Measurements from ENCODE around the gene DOK1. TPM values are rescaled to one million over a fixed set of nuclear protein-coding genes. Genes with fewer than 3 reads are reported as not detected.

Gene DOK1
- total RNA-seq, 1 donor from 2014 or later: 20.1 TPM

GRCh38 chr2:74599676-74600075 is 45.2 kb downstream of the DOK1 start:
- TF ChIP-seq POLR2AphosphoS5 (IDR thresholded peaks at IDR 0.05; ENCODE audit: insufficient read depth in 1 of 2, low read depth in 1 of 2) (no peak), CTCF (IDR thresholded peaks at IDR 0.05) (no peak), POLR2A (IDR thresholded peaks at IDR 0.05) (no peak)
- DNase-seq (ENCODE audit: extremely low spot score in 2 of 2): no peak
- Histone ChIP-seq H3K9me3 (no peaks in the 10 kb centered on the region), H3K4me1 (no peaks in the 10 kb centered on the region), H3K27me3 (no peaks in the 10 kb centered on the region), H3K27ac (no peak overlapping the region), H3K4me3 (no peak overlapping the region), H3K36me3 (no peaks in the 10 kb centered on the region)
- intact Hi-C loops (cut with DNase I): no loop called here

GRCh38 chr2:74602586-74603281 is 48.2 kb downstream of the DOK1 start:
- no peaks in the 10 kb centered on the region for H3K9me3 ChIP-seq
- H3K36me3 ChIP-seq: no peaks in the 10 kb centered on the region
- no peak for DNase-seq (ENCODE audit: extremely low spot score in 2 of 2)
- no peaks in the 10 kb centered on the region for H3K27me3 ChIP-seq
- no peak overlapping the region for H3K4me3 ChIP-seq
- H3K4me1 ChIP-seq: no peaks in the 10 kb centered on the region
- intact Hi-C loops (cut with DNase I): no loop called here
- H3K27ac ChIP-seq: no peak overlapping the region
- TF ChIP-seq CTCF (IDR thresholded peaks at IDR 0.05): no peak
- TF ChIP-seq POLR2A (IDR thresholded peaks at IDR 0.05): no peak
- no peak for TF ChIP-seq POLR2AphosphoS5 (IDR thresholded peaks at IDR 0.05; ENCODE audit: insufficient read depth in 1 of 2, low read depth in 1 of 2)

GRCh38 chr2:74603282-74604000 is 48.9 kb downstream of the DOK1 start:
- TF ChIP-seq CTCF (IDR thresholded peaks at IDR 0.05) (no peak), POLR2AphosphoS5 (IDR thresholded peaks at IDR 0.05; ENCODE audit: insufficient read depth in 1 of 2, low read depth in 1 of 2) (no peak), POLR2A (IDR thresholded peaks at IDR 0.05) (no peak)
- no peak for DNase-seq (ENCODE audit: extremely low spot score in 2 of 2)
- H3K27ac ChIP-seq: no peak overlapping the region
- H3K4me1 ChIP-seq: no peaks in the 10 kb centered on the region
- no peaks in the 10 kb centered on the region for H3K9me3 ChIP-seq
- no peaks in the 10 kb centered on the region for H3K36me3 ChIP-seq
- H3K4me3 ChIP-seq: no peak overlapping the region
- no peaks in the 10 kb centered on the region for H3K27me3 ChIP-seq
- intact Hi-C loops (cut with DNase I): no loop called here

GRCh38 chr2:74606927-74607326 is 52.4 kb downstream of the DOK1 start:
- no peaks in the 10 kb centered on the region for H3K9me3 ChIP-seq
- TF ChIP-seq POLR2AphosphoS5 (IDR thresholded peaks at IDR 0.05; ENCODE audit: insufficient read depth in 1 of 2, low read depth in 1 of 2) (no peak), CTCF (IDR thresholded peaks at IDR 0.05) (no peak), POLR2A (IDR thresholded peaks at IDR 0.05) (no peak)
- no peaks in the 10 kb centered on the region for H3K4me1 ChIP-seq
- H3K27ac ChIP-seq: no peak overlapping the region
- no peak overlapping the region for H3K4me3 ChIP-seq
- H3K36me3 ChIP-seq: no peaks in the 10 kb centered on the region
- no peak for DNase-seq (ENCODE audit: extremely low spot score in 2 of 2)
- no peaks in the 10 kb centered on the region for H3K27me3 ChIP-seq
- intact Hi-C loops (cut with DNase I): no loop called here

Other genes starting within 250 kb of the DOK1 start
- gene SLC4A5, start 211.3 kb upstream of the DOK1 start, total RNA-seq: 4.4 TPM
- gene DCTN1, start 174.4 kb upstream of the DOK1 start, total RNA-seq: 95.0 TPM
- gene C2orf81, start 133.1 kb upstream of the DOK1 start, total RNA-seq: 2.7 TPM
- gene WDR54, start 133.0 kb upstream of the DOK1 start, total RNA-seq: 8.8 TPM
- 24.6 TPM for gene RTKN, start 112.8 kb upstream of the DOK1 start, total RNA-seq
- 32.7 TPM for gene INO80B, start 99.6 kb upstream of the DOK1 start, total RNA-seq
- 63.1 TPM for gene WBP1, start 96.3 kb upstream of the DOK1 start, total RNA-seq
- 23.6 TPM for gene MOGS, start 89.3 kb upstream of the DOK1 start, total RNA-seq
- 40.3 TPM for gene MRPL53, start 82.0 kb upstream of the DOK1 start, total RNA-seq
- gene CCDC142, start 71.7 kb upstream of the DOK1 start, total RNA-seq: 41.3 TPM
- gene TTC31, start 71.6 kb upstream of the DOK1 start, total RNA-seq: 11.8 TPM
- not detected for gene LBX2, start 55.1 kb upstream of the DOK1 start, total RNA-seq
- gene PCGF1, start 47.0 kb upstream of the DOK1 start, total RNA-seq: 14.7 TPM
- 6.6 TPM for gene TLX2, start 40.3 kb upstream of the DOK1 start, total RNA-seq
- gene DQX1, start 28.5 kb upstream of the DOK1 start, total RNA-seq: 9.6 TPM
- gene AUP1, start 25.0 kb upstream of the DOK1 start, total RNA-seq: 124 TPM
- gene HTRA2, start 24.8 kb upstream of the DOK1 start, total RNA-seq: 24.3 TPM
- gene LOXL3, start 778 bp upstream of the DOK1 start, total RNA-seq: 6.1 TPM
- gene M1AP, start 93.6 kb downstream of the DOK1 start, total RNA-seq: 4.9 TPM
- gene SEMA4F, start 99.5 kb downstream of the DOK1 start, total RNA-seq: 8.3 TPM